Regular cardiac myocyte (primary cell): Measurements from ENCODE around the gene OSMR. TPM values are rescaled to one million over a fixed set of nuclear protein-coding genes. Genes with fewer than 3 reads are reported as not detected.

ENCODE experiments used
- total RNA-seq: library from RNA; depleted of rRNA; stranded (reverse); fragments of >200 nt; gene quantifications from 2 replicates; pipeline ENCODE4 v1.2.3, GENCODE V29; 2014

OSMR gene
- 50.4 and 109 TPM in 2 replicates for total RNA-seq

DNA sequence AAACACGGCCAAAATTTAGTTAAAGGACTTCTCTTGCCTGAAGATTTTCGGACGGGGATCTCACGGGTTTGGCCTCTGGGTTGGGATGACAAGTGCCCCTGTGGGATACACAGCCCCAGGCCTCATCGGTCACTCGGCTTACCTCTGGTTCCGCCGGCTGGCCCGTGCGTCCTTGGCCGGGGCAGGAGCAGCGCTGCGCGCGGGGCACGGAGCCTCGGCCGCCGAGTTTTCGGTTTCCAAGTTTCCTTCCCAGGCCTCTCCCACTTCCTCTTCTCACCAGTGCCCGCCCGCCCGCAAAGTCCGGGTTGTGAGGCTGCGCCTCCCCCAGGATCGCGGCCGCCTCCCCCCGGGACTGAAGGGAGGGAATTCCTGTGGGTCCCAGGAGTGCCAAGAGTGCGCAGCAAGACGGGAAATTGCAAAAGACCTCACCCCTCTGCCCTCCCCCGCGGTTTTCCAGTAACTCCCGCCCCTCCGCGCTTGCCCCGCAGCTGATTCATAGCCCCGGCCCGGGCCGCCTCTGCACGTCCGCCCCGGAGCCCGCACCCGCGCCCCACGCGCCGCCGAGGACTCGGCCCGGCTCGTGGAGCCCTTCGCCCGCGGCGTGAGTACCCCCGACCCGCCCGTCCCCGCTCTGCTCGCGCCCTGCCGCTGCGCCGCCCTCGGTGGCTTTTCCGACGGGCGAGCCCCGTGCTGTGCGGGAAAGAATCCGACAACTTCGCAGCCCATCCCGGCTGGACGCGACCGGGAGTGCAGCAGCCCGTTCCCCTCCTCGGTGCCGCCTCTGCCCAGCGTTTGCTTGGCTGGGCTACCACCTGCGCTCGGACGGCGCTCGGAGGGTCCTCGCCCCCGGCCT is at the start of gene OSMR:
Gene OSMR (plus strand): TSS at position 487 of the 853 bp plus-strand sequence. CDS start 23,033 bp downstream, outside the sequence.

Other genes with a start within 250 kb of the OSMR start
- 25.9 and 47.1 TPM in 2 replicates for gene RICTOR, start 228.4 kb downstream of the OSMR start, total RNA-seq